GM15510 (cell line): ENCODE measurements around the gene MSX1.

Experiments used
- POLR2A ChIP-seq: IDR thresholded peaks from 3 replicates; pipeline ENCODE4 v1.6.1; 2011; ENCODE audit warnings: borderline replicate concordance; ENCODE audit not compliant: insufficient read length; ENCODE audit errors: extremely low read depth

Gene MSX1

GRCh38 chr4:4869731-4870571, 10.5 kb downstream of the MSX1 start:
- TF ChIP-seq POLR2A = no peak

- TF ChIP-seq POLR2A = no peak
These were observed 11.2 kb downstream of the MSX1 start for GRCh38 chr4:4870576-4871241.

- TF ChIP-seq POLR2A = no peak
These were observed 11.7 kb downstream of the MSX1 start for GRCh38 chr4:4871242-4871572.

GRCh38 chr4:4871573-4872313, 12.3 kb downstream of the MSX1 start:
- no peak for TF ChIP-seq POLR2A

- TF ChIP-seq POLR2A = no peak
These were observed 12.9 kb downstream of the MSX1 start for GRCh38 chr4:4872314-4872903.

GRCh38 chr4:4873203-4873602, 13.7 kb downstream of the MSX1 start:
- TF ChIP-seq POLR2A = no peak

- no peak for TF ChIP-seq POLR2A
These were observed 14.8 kb downstream of the MSX1 start for GRCh38 chr4:4874254-4874653.

- no peak for TF ChIP-seq POLR2A
These were observed 15.7 kb downstream of the MSX1 start for GRCh38 chr4:4875147-4875546.

GRCh38 chr4:4875611-4876010, 16.1 kb downstream of the MSX1 start:
- no peak for TF ChIP-seq POLR2A

- no peak for TF ChIP-seq POLR2A
These were observed 17.6 kb downstream of the MSX1 start for GRCh38 chr4:4876945-4877661.

- no peak for TF ChIP-seq POLR2A
These were observed 21.0 kb downstream of the MSX1 start for GRCh38 chr4:4880492-4880891.

GRCh38 chr4:4881432-4881831, 22.0 kb downstream of the MSX1 start:
- TF ChIP-seq POLR2A = no peak

GRCh38 chr4:4884611-4885010, 25.1 kb downstream of the MSX1 start:
- no peak for TF ChIP-seq POLR2A

GRCh38 chr4:4887426-4887825, 28.0 kb downstream of the MSX1 start:
- no peak for TF ChIP-seq POLR2A
